ENCODE measurements around the gene CHPF.

GRCh38 chr2:219560893-219561178 lies 17.2 kb upstream of the CHPF start:
- TF ChIP-seq CTCF (IDR thresholded peaks at IDR 0.05) = no peak
- no peak for TF ChIP-seq REST (IDR thresholded peaks at IDR 0.05; ENCODE audit: insufficient read depth in 1 of 2, low read depth in 2 of 2, low read length in 1 of 2)
- no peak for TF ChIP-seq POLR2AphosphoS5 (IDR thresholded peaks at IDR 0.05; ENCODE audit: low read depth, low read length)

Measured in Panc1 (cell line).